BE2C (cell line): ENCODE measurements around the gene OPCML.

Experiments used
- DNase-seq: peaks from one replicate; pipeline ENCODE4 v3.0.0-alpha.2; 2020
- H3K27me3 ChIP-seq: fragments of 250-450 bp; sonication (Bioruptor Pico); 2 replicates; pipeline ENCODE4 v1.5.1; 2020; ENCODE audit warnings: mild to moderate bottlenecking
- H3K36me3 ChIP-seq: fragments of 250-450 bp; sonication (Bioruptor Pico); 2 replicates; pipeline ENCODE4 v1.5.1; 2020; ENCODE audit warnings: mild to moderate bottlenecking
- H3K4me1 ChIP-seq: fragments of 250-450 bp; sonication (Bioruptor Pico); 2 replicates; pipeline ENCODE4 v1.5.1; 2020
- H3K4me3 ChIP-seq: 2 replicates; pipeline ENCODE4 v1.5.1; 2011; ENCODE audit warnings: low read depth, low read length
- H3K9me3 ChIP-seq: fragments of 250-450 bp; sonication (Bioruptor Pico); 2 replicates; pipeline ENCODE4 v1.5.1; 2020
- CTCF ChIP-seq: IDR thresholded peaks from 2 replicates; pipeline ENCODE4 v1.5.1; 2012; ENCODE audit warnings: mild to moderate bottlenecking, low read depth, low read length

Gene OPCML

DNA sequence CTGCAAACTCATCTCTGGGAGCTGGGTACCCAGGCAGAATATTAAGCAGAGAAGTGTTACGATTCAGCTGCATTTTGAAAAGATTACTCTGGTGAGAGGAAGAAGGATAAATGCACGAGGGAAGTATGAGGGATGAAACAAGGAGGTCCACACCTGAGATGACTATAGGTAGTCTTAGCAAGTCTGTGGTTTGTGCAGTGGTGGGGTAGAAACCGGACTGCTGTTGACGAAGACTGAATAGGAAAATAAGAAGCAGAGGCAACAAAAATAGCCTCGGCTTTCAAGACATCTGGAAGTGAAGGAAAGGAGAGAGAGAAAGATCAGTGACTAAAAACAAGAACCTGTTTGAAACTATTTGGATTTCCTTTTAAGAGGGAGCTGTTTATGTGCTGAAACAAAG lies 810.8 kb downstream of the OPCML start:
- Histone ChIP-seq H3K36me3 (no peaks in the 10 kb centered on the region), H3K9me3 (no peaks in the 10 kb centered on the region; the same call in 1 of the 2 replicates), H3K4me1 (no peaks in the 10 kb centered on the region), H3K4me3 (no peak overlapping the region), H3K27me3 (no peaks in the 10 kb centered on the region)
- DNase-seq: no peak
- no peak for TF ChIP-seq CTCF

DNA sequence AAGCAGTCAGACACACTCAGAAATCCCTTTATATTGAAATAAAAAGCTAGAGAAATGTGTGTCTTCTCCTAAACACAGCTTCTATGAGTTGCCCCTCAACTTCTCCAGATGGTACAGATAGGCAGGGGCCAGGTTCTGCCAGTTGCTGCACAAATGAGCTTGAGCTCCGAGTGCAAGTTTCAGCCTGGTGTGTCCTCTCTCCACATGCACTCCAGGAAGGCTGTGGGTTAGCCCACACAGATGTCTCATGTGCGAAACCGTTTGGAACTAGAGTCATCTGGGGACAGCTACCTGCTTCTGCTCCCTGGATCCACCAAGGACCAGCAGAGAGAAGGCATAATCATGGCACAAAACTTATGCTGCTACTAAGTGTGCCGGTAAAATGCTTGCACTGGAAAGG lies 812.6 kb downstream of the OPCML start:
- Histone ChIP-seq H3K27me3 (no peaks in the 10 kb centered on the region), H3K9me3 (no peaks in the 10 kb centered on the region; the same call in 1 of the 2 replicates), H3K4me1 (no peaks in the 10 kb centered on the region), H3K4me3 (no peak overlapping the region), H3K36me3 (no peaks in the 10 kb centered on the region)
- DNase-seq: no peak
- TF ChIP-seq CTCF: no peak

GRCh38 chr11:132718711-132719671 lies 813.3 kb downstream of the OPCML start:
- no peak for TF ChIP-seq CTCF
- no peak for DNase-seq
- H3K4me3 ChIP-seq: no peak overlapping the region
- H3K36me3 ChIP-seq: no peaks in the 10 kb centered on the region
- H3K9me3 ChIP-seq: no peaks in the 10 kb centered on the region; the same call in 1 of the 2 replicates
- no peaks in the 10 kb centered on the region for H3K27me3 ChIP-seq
- H3K4me1 ChIP-seq: no peaks in the 10 kb centered on the region

DNA sequence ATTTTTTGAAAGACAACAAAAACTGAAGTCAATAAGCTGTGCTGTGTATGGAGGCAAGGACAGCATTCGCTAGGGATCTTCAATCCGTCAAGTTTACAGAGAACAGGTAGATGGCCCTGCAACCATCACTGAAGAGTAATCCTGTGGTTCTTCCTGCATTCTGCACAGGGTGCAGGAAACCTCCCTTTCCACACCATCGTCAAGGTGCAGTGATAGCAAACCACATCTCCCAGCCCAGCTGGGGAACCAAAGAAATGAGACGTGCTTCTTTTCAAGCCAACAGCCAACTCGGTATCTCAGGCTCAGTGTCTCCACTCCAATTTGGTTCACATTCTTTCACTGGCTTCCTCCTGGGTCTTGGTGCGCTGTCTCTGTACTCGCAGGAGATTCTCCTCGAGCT lies 814.5 kb downstream of the OPCML start:
- no peaks in the 10 kb centered on the region; the same call in 1 of the 2 replicates for H3K9me3 ChIP-seq
- no peaks in the 10 kb centered on the region for H3K27me3 ChIP-seq
- H3K36me3 ChIP-seq: no peaks in the 10 kb centered on the region
- H3K4me3 ChIP-seq: no peak overlapping the region
- no peak for TF ChIP-seq CTCF
- DNase-seq: no peak
- no peaks in the 10 kb centered on the region for H3K4me1 ChIP-seq

GRCh38 chr11:132716037-132716436 lies 816.3 kb downstream of the OPCML start:
- Histone ChIP-seq H3K4me1 (no peaks in the 10 kb centered on the region), H3K9me3 (no peaks in the 10 kb centered on the region; the same call in 1 of the 2 replicates), H3K4me3 (no peak overlapping the region), H3K27me3 (no peaks in the 10 kb centered on the region), H3K36me3 (no peaks in the 10 kb centered on the region)
- no peak for TF ChIP-seq CTCF
- no peak for DNase-seq

DNA sequence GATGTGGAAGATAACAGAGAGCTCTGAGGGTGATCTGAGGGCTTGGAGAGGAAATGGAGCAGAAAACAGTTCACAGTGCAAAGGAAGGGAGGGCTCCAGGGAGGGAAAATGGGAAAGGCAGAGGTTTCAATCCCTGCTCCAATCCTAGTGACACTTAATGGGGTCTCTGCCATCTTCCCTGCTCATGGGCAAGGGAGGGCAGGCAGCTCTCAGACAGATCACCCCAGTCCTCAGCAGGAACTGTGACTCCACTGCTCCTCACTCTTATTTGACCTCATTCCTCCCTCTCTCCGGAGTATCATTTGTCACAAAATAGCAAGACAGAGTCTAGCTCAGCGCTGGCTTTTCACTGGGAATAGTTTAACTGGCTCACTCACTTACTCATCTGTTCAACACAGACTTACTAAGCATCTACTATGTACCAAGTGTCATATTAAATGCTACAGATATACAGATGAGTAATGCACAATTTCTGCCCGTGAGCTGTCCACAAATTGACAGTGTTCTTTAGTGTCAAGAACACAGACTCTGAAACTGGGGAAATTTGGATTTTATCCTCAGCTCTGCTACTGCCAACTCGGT lies 817.4 kb downstream of the OPCML start:
- Histone ChIP-seq H3K27me3 (no peaks in the 10 kb centered on the region), H3K4me1 (no peaks in the 10 kb centered on the region), H3K9me3 (no peaks in the 10 kb centered on the region; the same call in 1 of the 2 replicates), H3K36me3 (no peaks in the 10 kb centered on the region), H3K4me3 (no peak overlapping the region)
- TF ChIP-seq CTCF: no peak
- no peak for DNase-seq
